Hepatocyte (in vitro differentiated cells): Measurements from ENCODE around the gene DHDH. TPM values are rescaled to one million over a fixed set of nuclear protein-coding genes. Genes with fewer than 3 reads are reported as not detected.

Experiments used
- DNase-seq: peaks from one replicate; pipeline ENCODE4 v3.0.0-alpha.2; 2016; ENCODE audit warnings: low spot score
- H2AFZ ChIP-seq: fragments of 200-600 bp; sonication (generic); 2 replicates; pipeline ENCODE4 v1.6.0; 2016; ENCODE audit warnings: antibody characterized with exemption, mild to moderate bottlenecking
- H3K27ac ChIP-seq: fragments of 200-600 bp; sonication (generic); 2 replicates; pipeline ENCODE4 v1.5.1; 2016; ENCODE audit warnings: mild to moderate bottlenecking
- H3K27me3 ChIP-seq: fragments of 200-600 bp; sonication (generic); 2 replicates; pipeline ENCODE4 v1.6.1; 2016
- H3K36me3 ChIP-seq: fragments of 200-600 bp; sonication (generic); replicated peaks from 2 replicates; pipeline ENCODE4 v1.5.1; 2016; ENCODE audit warnings: low read depth; ENCODE audit not compliant: insufficient read depth
- H3K4me1 ChIP-seq: fragments of 200-600 bp; sonication (generic); 2 replicates; pipeline ENCODE4 v1.5.1; 2016; ENCODE audit warnings: mild to moderate bottlenecking, moderate library complexity; ENCODE audit not compliant: insufficient read depth
- H3K4me2 ChIP-seq: fragments of 200-600 bp; sonication (generic); 2 replicates; pipeline ENCODE4 v1.6.0; 2016
- H3K4me3 ChIP-seq: fragments of 200-600 bp; sonication (generic); 2 replicates; pipeline ENCODE4 v1.5.1; 2016; ENCODE audit warnings: mild to moderate bottlenecking
- H3K79me2 ChIP-seq: fragments of 200-600 bp; sonication (generic); 2 replicates; pipeline ENCODE4 v1.6.0; 2017; ENCODE audit warnings: mild to moderate bottlenecking
- H3K9me2 ChIP-seq: fragments of 200-600 bp; sonication (generic); replicated peaks from 2 replicates; pipeline ENCODE4 v1.6.0; 2017; ENCODE audit warnings: mild to moderate bottlenecking; ENCODE audit not compliant: insufficient read depth
- H3K9me3 ChIP-seq: fragments of 200-600 bp; sonication (generic); 2 replicates; pipeline ENCODE4 v1.5.1; 2016; ENCODE audit warnings: low read depth, mild to moderate bottlenecking
- H4K20me1 ChIP-seq: fragments of 200-600 bp; sonication (generic); 2 replicates; pipeline ENCODE4 v1.6.0; 2016; ENCODE audit warnings: mild to moderate bottlenecking; ENCODE audit not compliant: insufficient read depth, poor library complexity, severe bottlenecking
- EZH2 ChIP-seq: fragments of 200-600 bp; sonication (generic); IDR thresholded peaks from 2 replicates; pipeline ENCODE4 v1.6.1; 2016; ENCODE audit warnings: antibody characterized with exemption, mild to moderate bottlenecking, borderline replicate concordance
- EZH2phosphoT487 ChIP-seq: fragments of 200-600 bp; sonication (generic); IDR thresholded peaks from one replicate; pipeline ENCODE4 v1.6.1; 2018; ENCODE audit warnings: antibody characterized with exemption, mild to moderate bottlenecking, low read depth, moderate library complexity; ENCODE audit not compliant: unreplicated experiment, severe bottlenecking
- WGBS: methylation state at CpG from one replicate; pipeline ENCODE4 v1.1.6; 2016; ENCODE audit warnings: low lambda C conversion rate; ENCODE audit errors: missing lambda C conversion rate; 5-methylcytosine and 5-hydroxymethylcytosine counted together
- polyA plus RNA-seq: library from polyadenylated mRNA; unstranded; fragments of >200 nt; fragmentation: Nextera tagmentation; extraction: Ambion mirVana; gene quantifications from 2 replicates; pipeline ENCODE4 v1.2.1, GENCODE V29; 2016
- small RNA-seq: library from RNA; depleted of rRNA; stranded (forward); fragments of <200 nt; gene quantifications from one replicate; pipeline ENCODE3, GENCODE V24; 2014
- total RNA-seq: library from RNA; depleted of rRNA; stranded (reverse); fragments of >200 nt; gene quantifications from 2 replicates; pipeline ENCODE4 v1.2.3, GENCODE V29; 2014
- TF ChIP-seq, protein P1 (sequence below): fragments of 200-600 bp; sonication (generic); IDR thresholded peaks from 2 replicates; pipeline ENCODE4 v1.5.1; 2016; ENCODE audit warnings: antibody characterized with exemption, mild to moderate bottlenecking; ENCODE audit not compliant: poor library complexity

The DHDH gene
- total and polyA plus RNA-seq, 2 experiments from 2014 or later, result 2.9 to 3.7 TPM

DNA sequence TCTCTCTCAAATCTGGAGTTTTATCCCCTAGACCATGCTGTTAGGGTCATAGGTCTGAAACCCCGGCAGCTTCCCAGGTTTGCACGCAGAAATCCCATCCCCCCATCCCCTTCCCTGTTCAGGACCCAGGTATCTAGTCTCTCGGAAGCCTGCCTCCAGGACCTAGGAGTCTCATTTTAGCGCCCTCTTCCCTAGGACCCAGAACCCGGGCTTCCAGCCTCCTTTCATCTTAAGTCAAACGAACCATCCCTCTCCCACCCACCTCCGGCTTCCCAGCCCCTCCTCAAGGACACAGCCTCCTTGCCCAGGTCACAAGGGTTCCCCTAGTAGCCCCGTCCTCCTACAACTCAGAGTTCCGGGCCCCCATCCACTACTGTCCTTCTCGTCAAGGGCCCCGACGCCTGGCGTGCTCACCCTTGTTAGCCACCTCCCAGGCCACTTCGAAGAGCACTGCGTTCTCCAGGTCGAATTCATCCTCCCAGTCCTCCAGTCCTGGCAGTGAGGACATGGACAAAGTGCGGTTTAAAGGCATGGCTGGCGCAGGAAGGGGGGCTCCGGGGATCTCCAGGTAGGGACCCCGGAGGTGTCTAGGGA, 59.2 kb downstream of the DHDH start:
- DNase-seq, result no peak
- H3K4me3 ChIP-seq, result peak overlapping the region; percentile 47
- H3K36me3 ChIP-seq, result no peaks in the 10 kb centered on the region
- peak overlapping the region; percentile 16 for H2AFZ ChIP-seq
- no peaks in the 10 kb centered on the region for H3K9me2 ChIP-seq
- no peaks in the 10 kb centered on the region for H3K9me3 ChIP-seq
- H3K4me2 ChIP-seq, result peak overlapping the region; percentile 94
- peaks cover 4% of the 10 kb centered on the region for H4K20me1 ChIP-seq
- H3K79me2 ChIP-seq, result peaks cover 68% of the 10 kb centered on the region
- 1% methylated on average over 20 of the region's 20 CpGs for WGBS
- peak overlapping the region; percentile 94 for H3K27ac ChIP-seq
- TF ChIP-seq EZH2 (no peak), EZH2phosphoT487 (no peak)
- TF ChIP-seq, protein P1, sequence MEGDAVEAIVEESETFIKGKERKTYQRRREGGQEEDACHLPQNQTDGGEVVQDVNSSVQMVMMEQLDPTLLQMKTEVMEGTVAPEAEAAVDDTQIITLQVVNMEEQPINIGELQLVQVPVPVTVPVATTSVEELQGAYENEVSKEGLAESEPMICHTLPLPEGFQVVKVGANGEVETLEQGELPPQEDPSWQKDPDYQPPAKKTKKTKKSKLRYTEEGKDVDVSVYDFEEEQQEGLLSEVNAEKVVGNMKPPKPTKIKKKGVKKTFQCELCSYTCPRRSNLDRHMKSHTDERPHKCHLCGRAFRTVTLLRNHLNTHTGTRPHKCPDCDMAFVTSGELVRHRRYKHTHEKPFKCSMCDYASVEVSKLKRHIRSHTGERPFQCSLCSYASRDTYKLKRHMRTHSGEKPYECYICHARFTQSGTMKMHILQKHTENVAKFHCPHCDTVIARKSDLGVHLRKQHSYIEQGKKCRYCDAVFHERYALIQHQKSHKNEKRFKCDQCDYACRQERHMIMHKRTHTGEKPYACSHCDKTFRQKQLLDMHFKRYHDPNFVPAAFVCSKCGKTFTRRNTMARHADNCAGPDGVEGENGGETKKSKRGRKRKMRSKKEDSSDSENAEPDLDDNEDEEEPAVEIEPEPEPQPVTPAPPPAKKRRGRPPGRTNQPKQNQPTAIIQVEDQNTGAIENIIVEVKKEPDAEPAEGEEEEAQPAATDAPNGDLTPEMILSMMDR, result no peak
- H3K4me1 ChIP-seq, result peaks cover 18% of the 10 kb centered on the region
- H3K27me3 ChIP-seq, result no peaks in the 10 kb centered on the region

DNA sequence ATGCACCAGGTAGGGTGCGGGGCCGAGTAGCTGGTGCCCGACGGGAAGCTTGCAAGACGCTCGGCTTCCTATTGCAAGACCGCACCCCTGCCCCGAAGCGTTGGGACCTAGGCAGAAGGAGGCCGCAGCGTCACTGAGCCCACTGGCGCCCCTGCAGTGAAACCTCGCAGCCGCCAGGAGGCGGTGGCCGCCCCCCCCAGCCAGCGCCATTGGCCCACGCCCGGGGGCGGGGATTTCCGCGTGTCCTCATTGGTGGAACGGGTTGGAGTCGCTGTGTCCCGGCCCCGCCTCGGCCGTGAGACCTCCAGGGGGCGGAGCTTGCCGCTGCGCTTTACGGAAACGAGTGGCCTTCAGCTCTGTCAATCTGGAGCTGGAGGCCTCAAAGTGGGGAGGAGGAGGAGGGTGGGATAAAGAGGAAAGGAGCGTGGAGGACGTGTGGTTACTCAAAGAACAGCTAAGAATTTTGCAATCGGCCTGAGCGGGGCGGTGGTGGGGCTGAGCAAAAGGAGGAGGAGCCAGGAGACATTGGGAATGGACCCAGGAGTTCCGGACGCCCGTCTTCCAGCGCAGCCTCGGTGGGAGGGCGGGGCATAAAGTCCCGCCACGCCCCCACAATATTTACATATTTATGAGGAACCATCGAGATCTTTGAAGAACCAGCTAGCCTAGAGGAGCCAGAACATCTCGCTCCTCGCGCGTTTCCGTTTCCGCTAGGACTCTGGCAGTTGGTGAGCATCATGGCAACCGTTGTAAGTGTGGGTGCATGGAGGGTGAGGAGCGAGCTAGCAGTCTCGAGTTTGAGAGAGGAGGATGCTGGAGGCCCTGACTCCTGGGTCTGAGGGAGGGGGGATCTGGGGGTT, 59.9 kb downstream of the DHDH start, which contains the start of the genes GYS1 and RUVBL2:
Gene GYS1, minus strand, starts transcription at position 135 of the 860 bp plus-strand sequence. CDS start 197 bp downstream, outside the sequence.
Gene RUVBL2, plus strand, starts transcription at position 713 of the 860 bp plus-strand sequence. Its CDS starts 25 bp downstream, at position 738.
- no peaks in the 10 kb centered on the region for H3K36me3 ChIP-seq
- peak; percentile 100 for DNase-seq
- no peaks in the 10 kb centered on the region for H3K9me2 ChIP-seq
- H3K27ac ChIP-seq, result peak within 1 kb of the TSS; percentile 94
- H3K4me1 ChIP-seq, result peaks cover 18% of the 10 kb centered on the region
- peaks cover 72% of the 10 kb centered on the region for H3K79me2 ChIP-seq
- peak within 1 kb of the TSS; percentile 47 for H3K4me3 ChIP-seq
- H3K4me2 ChIP-seq, result peak within 1 kb of the TSS; percentile 94
- H2AFZ ChIP-seq, result peak within 1 kb of the TSS; percentile 17
- peaks cover 4% of the 10 kb centered on the region for H4K20me1 ChIP-seq
- no peaks in the 10 kb centered on the region for H3K9me3 ChIP-seq
- TF ChIP-seq EZH2 (no peak), EZH2phosphoT487 (no peak)
- TF ChIP-seq, protein P1, result peak; percentile 95
- 1% methylated on average over 55 of the region's 56 CpGs for WGBS
- no peaks in the 10 kb centered on the region for H3K27me3 ChIP-seq

DNA sequence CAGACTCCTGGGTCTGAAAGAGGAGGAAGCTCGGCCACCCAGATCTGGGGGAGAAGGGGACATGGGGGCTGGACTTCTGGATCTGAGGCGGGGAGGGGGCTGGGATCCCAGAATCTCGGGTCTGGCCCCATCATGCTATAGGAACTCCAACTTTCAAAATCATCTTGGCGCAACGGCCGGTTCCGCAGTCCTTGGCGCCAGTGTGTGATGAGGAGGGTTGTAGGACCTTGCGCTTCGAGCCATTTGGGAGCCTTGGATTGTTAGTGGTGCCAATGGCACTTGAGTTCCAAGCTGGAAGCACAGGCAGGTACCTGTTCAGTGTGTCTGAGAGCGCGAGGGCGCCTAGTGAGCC, 60.5 kb downstream of the DHDH start:
- Histone ChIP-seq H3K79me2 (peaks cover 72% of the 10 kb centered on the region), H4K20me1 (peaks cover 4% of the 10 kb centered on the region), H3K36me3 (no peaks in the 10 kb centered on the region), H3K4me3 (peak overlapping the region; percentile 27), H3K9me3 (no peaks in the 10 kb centered on the region), H3K4me1 (peaks cover 18% of the 10 kb centered on the region), H3K4me2 (peak overlapping the region; percentile 92), H3K27me3 (no peaks in the 10 kb centered on the region), H3K9me2 (no peaks in the 10 kb centered on the region), H2AFZ (peak overlapping the region; percentile 17), H3K27ac (peak overlapping the region; percentile 72)
- no peak for DNase-seq
- WGBS, result 6% methylated on average over 11 of the region's 13 CpGs
- TF ChIP-seq, protein P1, result no peak
- TF ChIP-seq EZH2phosphoT487 (no peak), EZH2 (no peak)

Small RNA genes within 50 kb of the gene (small RNA-seq; reads per million reads assigned to genes)
- not detected for gene AC026803.1

Other genes starting within 250 kb of the DHDH start
Only the 30 nearest of the 31 such genes appear.
- gene MAMSTR, start 214.0 kb upstream of the DHDH start, total RNA-seq, result 2.2 and 2.3 TPM in 2 replicates
- gene MAMSTR, start 214.0 kb upstream of the DHDH start, polyA plus RNA-seq, result 5.2 and 7.5 TPM in 2 replicates
- 1.1 and 4.2 TPM in 2 replicates for gene RASIP1, start 193.1 kb upstream of the DHDH start, total RNA-seq
- 1.9 and 3.6 TPM in 2 replicates for gene RASIP1, start 193.1 kb upstream of the DHDH start, polyA plus RNA-seq
- gene IZUMO1, start 186.8 kb upstream of the DHDH start, total RNA-seq, result 0.40 and 0.57 TPM in 2 replicates
- 0.52 and 1.3 TPM in 2 replicates for gene IZUMO1, start 186.8 kb upstream of the DHDH start, polyA plus RNA-seq
- 2.4 TPM in 2 replicates for gene FUT1, start 181.1 kb upstream of the DHDH start, total RNA-seq
- gene FUT1, start 181.1 kb upstream of the DHDH start, polyA plus RNA-seq, result 4.3 and 5.2 TPM in 2 replicates
- not detected in 2 replicates for gene FGF21, start 178.2 kb upstream of the DHDH start, total RNA-seq
- not detected in 2 replicates for gene FGF21, start 178.2 kb upstream of the DHDH start, polyA plus RNA-seq
- 39.6 and 44.2 TPM in 2 replicates for gene BCAT2, start 122.7 kb upstream of the DHDH start, total RNA-seq
- gene BCAT2, start 122.7 kb upstream of the DHDH start, polyA plus RNA-seq, result 84.6 and 122 TPM in 2 replicates
- gene HSD17B14, start 97.2 kb upstream of the DHDH start, total RNA-seq, result 64.1 and 67.6 TPM in 2 replicates
- gene HSD17B14, start 97.2 kb upstream of the DHDH start, polyA plus RNA-seq, result 91.9 and 107 TPM in 2 replicates
- 7.3 and 8.3 TPM in 2 replicates for gene PLEKHA4, start 65.1 kb upstream of the DHDH start, total RNA-seq
- 15.1 and 25.8 TPM in 2 replicates for gene PLEKHA4, start 65.1 kb upstream of the DHDH start, polyA plus RNA-seq
- gene PPP1R15A, start 61.3 kb upstream of the DHDH start, total RNA-seq, result 67.1 and 83.1 TPM in 2 replicates
- 172 and 218 TPM in 2 replicates for gene PPP1R15A, start 61.3 kb upstream of the DHDH start, polyA plus RNA-seq
- not detected in 2 replicates for gene TULP2, start 35.0 kb upstream of the DHDH start, total RNA-seq
- not detected in 2 replicates for gene TULP2, start 35.0 kb upstream of the DHDH start, polyA plus RNA-seq
- gene NUCB1, start 33.4 kb upstream of the DHDH start, total RNA-seq, result 233 and 283 TPM in 2 replicates
- 332 and 339 TPM in 2 replicates for gene NUCB1, start 33.4 kb upstream of the DHDH start, polyA plus RNA-seq
- 76.4 and 77.3 TPM in 2 replicates for gene BAX, start 21.2 kb downstream of the DHDH start, total RNA-seq
- gene BAX, start 21.2 kb downstream of the DHDH start, polyA plus RNA-seq, result 106 and 116 TPM in 2 replicates
- gene FTL, start 31.6 kb downstream of the DHDH start, total RNA-seq, result 8,878 and 9,969 TPM in 2 replicates
- 13,723 and 15,987 TPM in 2 replicates for gene FTL, start 31.6 kb downstream of the DHDH start, polyA plus RNA-seq
- gene GYS1, start 59.6 kb downstream of the DHDH start, total RNA-seq, result 29.2 and 37.4 TPM in 2 replicates
- gene GYS1, start 59.6 kb downstream of the DHDH start, polyA plus RNA-seq, result 45.9 and 54.8 TPM in 2 replicates
- 62.9 and 72.1 TPM in 2 replicates for gene RUVBL2, start 60.2 kb downstream of the DHDH start, total RNA-seq
- gene RUVBL2, start 60.2 kb downstream of the DHDH start, polyA plus RNA-seq, result 79.6 and 84.9 TPM in 2 replicates
- gene LHB, start 83.4 kb downstream of the DHDH start, total RNA-seq, result not detected in 2 replicates
- not detected in 2 replicates for gene LHB, start 83.4 kb downstream of the DHDH start, polyA plus RNA-seq
- gene CGB3, start 90.6 kb downstream of the DHDH start, total RNA-seq, result 1.1 TPM in 1 of 2 replicates, not detected in the other
- not detected in 2 replicates for gene CGB3, start 90.6 kb downstream of the DHDH start, polyA plus RNA-seq
- not detected in 2 replicates for gene CGB2, start 98.2 kb downstream of the DHDH start, total RNA-seq
- not detected in 2 replicates for gene CGB2, start 98.2 kb downstream of the DHDH start, polyA plus RNA-seq
- gene CGB1, start 103.2 kb downstream of the DHDH start, total RNA-seq, result not detected in 2 replicates
- gene CGB1, start 103.2 kb downstream of the DHDH start, polyA plus RNA-seq, result 0.52 TPM in 1 of 2 replicates, not detected in the other
- 1.5 and 1.9 TPM in 2 replicates for gene CGB5, start 110.1 kb downstream of the DHDH start, total RNA-seq
- gene CGB5, start 110.1 kb downstream of the DHDH start, polyA plus RNA-seq, result 0.22 and 1.2 TPM in 2 replicates
- 0.50 TPM in 1 of 2 replicates, not detected in the other for gene CGB8, start 115.4 kb downstream of the DHDH start, total RNA-seq
- 0.53 TPM in 1 of 2 replicates, not detected in the other for gene CGB8, start 115.4 kb downstream of the DHDH start, polyA plus RNA-seq
- 0.76 TPM in 1 of 2 replicates, not detected in the other for gene CGB7, start 124.0 kb downstream of the DHDH start, total RNA-seq
- 1.6 and 4.1 TPM in 2 replicates for gene CGB7, start 124.0 kb downstream of the DHDH start, polyA plus RNA-seq
- 2.9 and 3.4 TPM in 2 replicates for gene NTF4, start 131.1 kb downstream of the DHDH start, total RNA-seq
- gene NTF4, start 131.1 kb downstream of the DHDH start, polyA plus RNA-seq, result 6.9 and 11.5 TPM in 2 replicates
- gene KCNA7, start 139.0 kb downstream of the DHDH start, total RNA-seq, result not detected in 2 replicates
- gene KCNA7, start 139.0 kb downstream of the DHDH start, polyA plus RNA-seq, result not detected in 2 replicates
- 164 and 190 TPM in 2 replicates for gene SNRNP70, start 151.8 kb downstream of the DHDH start, total RNA-seq
- 248 and 294 TPM in 2 replicates for gene SNRNP70, start 151.8 kb downstream of the DHDH start, polyA plus RNA-seq
- 7.1 and 8.7 TPM in 2 replicates for gene LIN7B, start 180.7 kb downstream of the DHDH start, total RNA-seq
- 18.0 and 20.6 TPM in 2 replicates for gene LIN7B, start 180.7 kb downstream of the DHDH start, polyA plus RNA-seq
- gene C19orf73, start 185.4 kb downstream of the DHDH start, total RNA-seq, result 1.9 TPM in 1 of 2 replicates, not detected in the other
- gene C19orf73, start 185.4 kb downstream of the DHDH start, polyA plus RNA-seq, result 2.6 and 2.7 TPM in 2 replicates
- 4.4 and 11.3 TPM in 2 replicates for gene PPFIA3, start 185.8 kb downstream of the DHDH start, total RNA-seq
- 8.2 and 11.4 TPM in 2 replicates for gene PPFIA3, start 185.8 kb downstream of the DHDH start, polyA plus RNA-seq
- 0.44 and 0.50 TPM in 2 replicates for gene HRC, start 221.7 kb downstream of the DHDH start, total RNA-seq
- 0.33 and 0.48 TPM in 2 replicates for gene HRC, start 221.7 kb downstream of the DHDH start, polyA plus RNA-seq
- 6.6 and 7.0 TPM in 2 replicates for gene TRPM4, start 224.1 kb downstream of the DHDH start, total RNA-seq
- 20.5 and 23.2 TPM in 2 replicates for gene TRPM4, start 224.1 kb downstream of the DHDH start, polyA plus RNA-seq